SU-DHL-6 (cell line): ENCODE data around the gene EPAS1.

Source experiments
- H2AFZ ChIP-seq: fragments of 200-600 bp; sonication (generic); 2 replicates; pipeline ENCODE4 v1.6.1; 2014; ENCODE audit warnings: low read depth, mild to moderate bottlenecking, moderate library complexity, mixed read lengths, antibody characterized with exemption, low read length; ENCODE audit not compliant: severe bottlenecking
- H3F3A ChIP-seq: fragments of 200-600 bp; shearing (Covaris generic); 2 replicates; pipeline ENCODE4 v1.6.0; 2016; ENCODE audit warnings: antibody characterized with exemption, mild to moderate bottlenecking; ENCODE audit not compliant: insufficient read depth
- H3K27ac ChIP-seq: fragments of 200-600 bp; sonication (generic); 2 replicates; pipeline ENCODE4 v1.5.1; 2016; ENCODE audit warnings: low read depth, mild to moderate bottlenecking, low read length, moderate library complexity, mixed read lengths
- H3K27me3 ChIP-seq: fragments of 200-600 bp; sonication (generic), shearing (Covaris generic); 2 replicates; pipeline ENCODE4 v1.6.0; 2014; ENCODE audit warnings: mild to moderate bottlenecking, low read length
- H3K36me3 ChIP-seq: fragments of 200-600 bp; sonication (generic); 2 replicates; pipeline ENCODE4 v1.6.1; 2014; ENCODE audit warnings: mild to moderate bottlenecking, low read length, mixed read lengths
- H3K4me2 ChIP-seq: fragments of 300-600, 200-600 bp; shearing (Covaris generic), sonication (generic); 2 replicates; pipeline ENCODE4 v1.6.0; 2014; ENCODE audit warnings: low read length, low read depth, mild to moderate bottlenecking; ENCODE audit not compliant: poor library complexity, severe bottlenecking
- H3K4me3 ChIP-seq: fragments of 200-600 bp; sonication (generic); 2 replicates; pipeline ENCODE4 v1.5.1; 2014; ENCODE audit warnings: antibody characterized with exemption, low read length, mild to moderate bottlenecking, mixed read lengths; ENCODE audit not compliant: insufficient read depth, poor library complexity, severe bottlenecking
- H3K79me2 ChIP-seq: fragments of 200-600 bp; sonication (generic); 2 replicates; pipeline ENCODE4 v1.6.1; 2014; ENCODE audit warnings: mild to moderate bottlenecking, low read length, moderate library complexity; ENCODE audit not compliant: insufficient read depth
- H3K9ac ChIP-seq: fragments of 200-600 bp; sonication (generic); 2 replicates; pipeline ENCODE4 v1.7.0; 2014; ENCODE audit warnings: mild to moderate bottlenecking, low read length
- H3K9me2 ChIP-seq: fragments of 200-600 bp; sonication (generic); replicated peaks from 2 replicates; pipeline ENCODE4 v1.6.1; 2014; ENCODE audit warnings: low read length; ENCODE audit not compliant: insufficient read depth
- H3K9me3 ChIP-seq: fragments of 200-600 bp; sonication (generic); 2 replicates; pipeline ENCODE4 v1.6.1; 2014; ENCODE audit warnings: low read length, mixed read lengths; ENCODE audit not compliant: insufficient read depth
- H4K20me1 ChIP-seq: fragments of 200-600 bp; sonication (generic); 2 replicates; pipeline ENCODE4 v1.6.1; 2014; ENCODE audit warnings: low read depth, mild to moderate bottlenecking, antibody characterized with exemption, low read length, moderate library complexity, mixed read lengths
- CTCF ChIP-seq: fragments of 200-600 bp; sonication (generic); IDR thresholded peaks from one replicate; pipeline ENCODE4 v1.5.1; 2017; ENCODE audit warnings: antibody characterized with exemption, mild to moderate bottlenecking, low read length, moderate library complexity; ENCODE audit not compliant: insufficient read depth, poor library complexity, severe bottlenecking
- EZH2phosphoT487 ChIP-seq: fragments of 200-600 bp; sonication (generic), shearing (Covaris generic); conservative IDR thresholded peaks from 2 replicates; pipeline ENCODE4 v1.6.1; 2018; ENCODE audit warnings: mild to moderate bottlenecking, antibody characterized with exemption, low read length, moderate library complexity, mixed read lengths

EPAS1 gene

GRCh38 chr2:46402874-46403273 is 105.7 kb downstream of the EPAS1 start:
- Histone ChIP-seq H2AFZ (no peak overlapping the region), H3K9ac (no peak overlapping the region), H3F3A (no peaks in the 10 kb centered on the region), H3K9me2 (no peaks in the 10 kb centered on the region), H3K4me3 (no peak overlapping the region), H4K20me1 (no peaks in the 10 kb centered on the region), H3K27ac (no peak overlapping the region), H3K79me2 (no peaks in the 10 kb centered on the region), H3K9me3 (no peaks in the 10 kb centered on the region), H3K27me3 (no peaks in the 10 kb centered on the region), H3K4me2 (no peak overlapping the region), H3K36me3 (no peaks in the 10 kb centered on the region)
- TF ChIP-seq CTCF (no peak), EZH2phosphoT487 (no peak)

GRCh38 chr2:46404181-46404759 is 107.1 kb downstream of the EPAS1 start:
- Histone ChIP-seq H3K9me2 (no peaks in the 10 kb centered on the region), H3K9ac (no peak overlapping the region), H3K4me2 (no peak overlapping the region), H3K27ac (no peak overlapping the region), H3K79me2 (no peaks in the 10 kb centered on the region), H2AFZ (no peak overlapping the region), H3K9me3 (no peaks in the 10 kb centered on the region), H3K36me3 (no peaks in the 10 kb centered on the region), H3K4me3 (no peak overlapping the region), H3K27me3 (no peaks in the 10 kb centered on the region), H3F3A (no peaks in the 10 kb centered on the region), H4K20me1 (no peaks in the 10 kb centered on the region)
- TF ChIP-seq EZH2phosphoT487 = no peak
- TF ChIP-seq CTCF = no peak

GRCh38 chr2:46407852-46408455 is 110.7 kb downstream of the EPAS1 start:
- Histone ChIP-seq H2AFZ (no peak overlapping the region), H3K27ac (no peak overlapping the region), H3K9ac (no peak overlapping the region), H3K79me2 (no peaks in the 10 kb centered on the region), H3K27me3 (no peaks in the 10 kb centered on the region), H4K20me1 (no peaks in the 10 kb centered on the region), H3F3A (no peaks in the 10 kb centered on the region), H3K4me2 (no peak overlapping the region), H3K9me3 (no peaks in the 10 kb centered on the region), H3K36me3 (no peaks in the 10 kb centered on the region), H3K9me2 (no peaks in the 10 kb centered on the region), H3K4me3 (no peak overlapping the region)
- no peak for TF ChIP-seq EZH2phosphoT487
- TF ChIP-seq CTCF = no peak
